ENCODE results near the gene PSME3IP1.

DNA sequence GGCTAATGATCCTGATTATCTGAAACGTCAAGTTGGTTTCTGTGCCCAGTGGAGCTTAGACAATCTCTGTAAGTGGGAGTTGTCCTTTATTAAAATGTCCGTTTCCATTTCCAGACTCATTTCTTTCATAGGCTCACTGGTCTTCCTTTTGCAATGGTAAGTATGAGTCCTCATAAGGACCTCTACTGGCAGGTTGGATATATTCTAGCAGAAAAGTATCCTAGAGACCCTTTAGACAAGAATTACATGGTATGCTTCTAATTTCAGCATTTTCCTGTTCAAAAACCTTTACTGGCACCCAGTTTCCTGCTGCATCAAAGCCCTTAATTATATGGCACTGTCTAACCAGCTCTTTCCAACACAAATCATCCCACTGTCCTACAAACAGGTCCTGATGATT lies 31.1 kb upstream of the PSME3IP1 start:
- TF ChIP-seq POLR2A (IDR thresholded peaks at IDR 0.05), result no peak
- TF ChIP-seq, protein P1, sequence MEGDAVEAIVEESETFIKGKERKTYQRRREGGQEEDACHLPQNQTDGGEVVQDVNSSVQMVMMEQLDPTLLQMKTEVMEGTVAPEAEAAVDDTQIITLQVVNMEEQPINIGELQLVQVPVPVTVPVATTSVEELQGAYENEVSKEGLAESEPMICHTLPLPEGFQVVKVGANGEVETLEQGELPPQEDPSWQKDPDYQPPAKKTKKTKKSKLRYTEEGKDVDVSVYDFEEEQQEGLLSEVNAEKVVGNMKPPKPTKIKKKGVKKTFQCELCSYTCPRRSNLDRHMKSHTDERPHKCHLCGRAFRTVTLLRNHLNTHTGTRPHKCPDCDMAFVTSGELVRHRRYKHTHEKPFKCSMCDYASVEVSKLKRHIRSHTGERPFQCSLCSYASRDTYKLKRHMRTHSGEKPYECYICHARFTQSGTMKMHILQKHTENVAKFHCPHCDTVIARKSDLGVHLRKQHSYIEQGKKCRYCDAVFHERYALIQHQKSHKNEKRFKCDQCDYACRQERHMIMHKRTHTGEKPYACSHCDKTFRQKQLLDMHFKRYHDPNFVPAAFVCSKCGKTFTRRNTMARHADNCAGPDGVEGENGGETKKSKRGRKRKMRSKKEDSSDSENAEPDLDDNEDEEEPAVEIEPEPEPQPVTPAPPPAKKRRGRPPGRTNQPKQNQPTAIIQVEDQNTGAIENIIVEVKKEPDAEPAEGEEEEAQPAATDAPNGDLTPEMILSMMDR (IDR thresholded peaks at IDR 0.05), result no peak

Measured in lower leg skin (tissue), 3 donors.